GM18873 (cell line): ENCODE data around the gene ERGIC1.

Experiments used
- ATAC-seq: cut with Tn5 transposase; IDR thresholded peaks from one replicate; pipeline ENCODE4 v1.9.1; 2021; ENCODE audit warnings: mild to moderate bottlenecking, moderate library complexity, moderate number of reproducible peaks; ENCODE audit not compliant: unreplicated experiment, low FRiP score

The ERGIC1 gene

DNA sequence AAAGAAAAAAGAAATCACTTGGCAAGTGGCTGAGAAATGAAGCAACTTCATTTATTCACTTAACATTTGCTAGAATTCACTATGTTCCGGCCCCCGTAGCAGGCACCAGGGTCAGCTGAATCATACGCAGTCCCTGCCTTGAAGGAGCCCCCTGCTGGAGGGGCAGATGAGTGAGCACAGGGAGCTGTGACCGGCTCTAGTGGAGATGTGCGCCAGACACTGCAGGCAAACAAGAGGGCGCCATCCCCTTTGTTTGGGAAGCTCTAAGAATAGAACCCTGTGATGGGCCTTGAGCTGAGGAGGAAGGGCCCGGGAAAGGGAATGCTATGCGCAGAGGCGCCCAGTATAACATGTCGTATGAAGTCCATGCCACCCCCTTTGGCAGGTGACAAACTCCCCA lies 105.0 kb downstream of the ERGIC1 start:
- ATAC-seq, result no peak

DNA sequence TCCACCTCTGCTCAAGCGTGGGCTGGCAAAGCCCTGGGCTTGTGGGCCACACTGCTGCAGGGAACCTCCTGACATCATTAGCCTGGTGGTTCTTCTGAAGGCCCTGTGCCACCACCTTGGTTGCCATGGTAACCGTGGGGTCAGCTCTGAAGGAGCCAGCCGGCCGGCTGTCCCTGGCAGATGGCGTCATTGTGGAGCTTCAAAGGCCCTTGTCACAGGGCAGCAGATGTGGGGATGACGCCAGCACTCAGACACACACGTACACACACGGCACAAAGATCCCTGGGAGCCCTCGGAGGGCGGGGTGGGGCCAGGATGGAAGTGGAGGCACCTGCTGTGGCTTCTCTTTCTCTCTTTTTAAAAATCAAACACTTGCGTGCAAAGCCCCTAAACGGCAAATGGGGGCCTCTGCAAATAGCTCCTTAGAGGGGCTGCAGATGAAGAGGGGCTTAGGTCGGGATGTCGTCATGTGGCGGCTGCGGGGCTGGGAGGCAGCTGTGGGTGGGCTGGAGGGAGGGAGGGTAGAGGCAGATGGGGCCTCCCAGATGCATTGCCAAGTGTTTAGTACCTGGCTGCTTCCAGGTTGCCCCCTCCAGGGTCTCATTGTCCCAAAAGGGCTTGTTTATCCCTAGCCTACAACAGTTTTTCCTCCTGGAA lies 105.7 kb downstream of the ERGIC1 start:
- ATAC-seq, result no peak

DNA sequence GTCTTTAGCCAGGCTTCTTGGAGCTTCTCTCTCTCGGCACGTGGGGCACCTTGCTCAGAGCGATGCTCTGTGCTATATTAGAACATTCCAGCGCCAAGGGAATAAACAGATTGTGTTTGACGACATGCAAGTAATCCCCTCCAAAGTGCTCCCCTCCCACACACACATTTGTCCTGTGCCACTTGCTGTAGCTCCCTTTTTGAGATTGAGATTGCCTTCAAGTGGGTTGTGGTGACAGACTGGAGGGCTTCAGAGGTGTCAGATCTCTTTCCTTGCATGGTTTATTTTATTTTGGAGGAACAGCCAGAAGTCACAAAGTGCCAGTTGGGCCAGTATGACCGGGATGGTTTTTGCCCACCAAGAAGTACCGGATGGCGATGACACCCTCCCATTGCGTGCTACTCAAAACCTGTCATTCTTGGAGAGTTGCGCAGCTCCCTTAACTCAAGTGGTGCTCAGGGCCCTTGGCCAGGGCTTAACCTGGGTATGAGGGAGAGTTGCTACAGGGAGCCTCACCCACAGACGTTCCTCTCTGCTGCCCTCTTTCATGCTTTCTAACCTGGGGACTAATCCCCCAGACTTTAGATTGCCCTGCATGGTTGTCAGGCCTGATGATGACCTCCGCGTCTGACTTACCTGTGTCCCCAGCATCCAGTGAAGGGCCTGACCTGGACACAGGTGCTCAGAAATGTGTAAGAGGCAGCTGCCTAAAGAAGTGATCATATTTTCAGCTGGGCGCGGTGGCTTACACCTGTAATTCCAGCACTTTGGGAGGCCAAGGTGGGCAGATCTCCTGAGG lies 106.4 kb downstream of the ERGIC1 start:
- ATAC-seq, result no peak

DNA sequence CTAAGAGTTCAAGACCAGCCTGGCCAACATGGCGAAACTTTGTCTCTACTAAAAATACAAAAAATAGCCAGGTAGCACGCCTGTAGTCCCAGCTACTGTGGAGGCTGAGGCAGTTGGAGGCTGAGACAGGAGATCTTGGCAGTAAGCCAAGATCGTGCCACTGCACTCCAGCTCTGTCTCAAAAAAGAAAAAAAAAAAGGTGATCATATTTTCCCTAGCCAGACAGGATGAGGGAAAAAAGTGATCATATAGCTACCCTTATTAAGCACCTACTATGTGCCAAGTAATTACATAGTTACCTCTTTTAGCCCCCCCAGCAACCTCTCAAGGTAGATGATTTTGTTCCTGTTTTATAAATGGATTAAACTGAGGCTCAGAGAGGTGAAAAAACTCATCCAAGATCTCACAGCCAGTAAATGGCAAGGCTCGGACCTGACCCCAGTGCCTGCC lies 107.0 kb downstream of the ERGIC1 start:
- no peak for ATAC-seq

DNA sequence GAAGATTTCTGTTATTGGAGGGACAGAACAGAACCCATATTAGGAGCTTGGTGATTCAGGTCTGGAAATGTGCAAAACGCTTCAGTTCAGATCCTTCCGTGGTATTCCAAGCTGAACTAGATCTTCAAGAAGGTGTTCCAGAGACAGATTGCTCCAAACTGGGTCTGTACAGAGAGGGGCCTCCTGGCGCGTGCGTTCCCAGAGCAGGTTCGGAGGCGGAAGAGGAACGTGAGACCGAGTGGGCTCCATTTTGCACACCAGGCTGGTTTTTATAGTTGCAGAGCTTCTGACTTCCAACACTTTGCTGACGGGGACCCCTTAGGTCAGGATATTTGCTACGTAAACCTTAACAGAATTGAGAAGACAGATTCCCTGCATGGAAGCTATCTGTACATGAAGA lies 108.5 kb downstream of the ERGIC1 start:
- ATAC-seq, result no peak

DNA sequence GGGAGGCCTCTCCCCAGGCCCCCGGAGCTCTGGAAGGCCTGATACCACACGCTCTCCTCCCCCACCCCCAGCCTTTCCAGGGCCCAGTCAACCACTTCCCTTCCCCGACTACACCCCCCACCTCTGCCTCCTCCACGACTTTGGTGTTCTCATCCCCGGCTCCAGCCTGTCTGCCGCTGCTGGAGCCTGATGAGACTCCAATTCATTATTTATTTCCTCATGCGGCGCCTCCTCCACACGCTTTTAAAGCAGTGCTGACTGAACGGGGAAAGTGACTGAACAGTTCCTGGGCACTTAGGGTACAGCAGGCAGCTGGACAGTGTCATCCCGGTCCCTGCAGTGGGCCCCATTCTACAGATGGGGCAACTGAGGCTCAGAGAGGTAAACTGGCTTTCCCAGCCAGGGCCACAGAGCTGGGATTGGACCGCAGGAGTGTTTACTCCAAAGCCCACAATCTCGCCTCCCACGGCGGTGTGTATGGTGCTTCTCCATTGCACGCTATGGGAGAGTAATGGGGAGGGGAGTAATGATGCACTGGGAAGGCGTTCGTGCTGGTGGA lies 109.3 kb downstream of the ERGIC1 start:
- no peak for ATAC-seq

DNA sequence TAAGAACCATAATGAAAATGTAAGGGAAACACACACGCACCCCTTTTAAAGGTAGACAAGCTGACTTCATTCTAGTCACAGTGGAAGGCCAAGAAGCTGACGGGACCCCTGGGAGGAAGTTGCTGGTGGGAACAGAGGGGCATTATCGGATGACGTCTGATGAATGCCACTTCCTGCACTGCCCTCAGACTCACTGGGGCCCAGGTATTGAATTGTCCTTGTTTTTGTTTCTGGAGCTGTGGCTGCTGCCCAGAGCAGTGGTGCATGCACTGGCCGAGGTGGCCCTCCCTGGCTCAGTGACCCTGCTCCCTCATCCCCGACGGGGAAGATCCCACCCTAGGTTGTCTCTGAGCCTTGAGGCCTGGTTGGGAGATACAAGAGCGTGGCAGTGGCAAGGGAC lies 109.9 kb downstream of the ERGIC1 start:
- no peak for ATAC-seq

DNA sequence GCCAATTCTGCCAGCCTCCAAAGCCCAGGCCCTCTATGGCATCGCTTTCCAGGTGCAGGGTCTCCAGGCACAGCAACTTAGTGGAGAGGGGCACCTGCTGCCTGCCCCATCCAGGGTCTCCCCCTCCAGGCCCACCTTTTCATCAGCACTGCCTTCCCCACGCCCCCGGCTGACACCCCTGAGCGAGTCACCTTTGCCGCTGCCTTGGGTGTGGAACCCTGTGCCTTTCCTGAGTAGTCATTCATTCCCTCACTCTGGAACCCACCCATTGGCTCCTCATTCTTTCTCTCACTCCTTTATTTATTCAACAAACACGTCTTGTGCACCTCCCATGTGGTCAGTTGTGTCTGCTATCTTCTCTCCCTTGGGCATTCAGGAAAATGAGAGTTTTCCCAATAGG lies 110.7 kb downstream of the ERGIC1 start:
- ATAC-seq, result no peak

DNA sequence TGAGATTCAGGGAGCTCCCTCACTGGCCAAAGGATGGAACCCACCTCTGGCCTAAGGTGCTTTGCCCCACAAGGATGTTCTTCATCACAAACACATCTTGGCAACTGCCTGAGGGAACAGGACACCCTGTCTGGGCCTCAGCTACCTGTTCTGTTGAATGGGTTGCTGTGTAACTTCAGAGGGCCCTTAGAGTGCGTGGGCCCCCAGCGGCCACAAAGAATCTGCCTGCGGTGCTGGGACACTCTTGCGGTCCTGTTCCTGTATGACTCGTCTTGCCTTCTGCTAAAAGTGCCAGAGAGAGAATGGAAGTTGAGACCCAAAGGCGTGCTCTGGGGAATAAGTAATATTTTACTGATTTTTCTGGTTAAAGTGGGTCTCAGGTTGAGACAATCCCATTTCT lies 111.1 kb downstream of the ERGIC1 start:
- ATAC-seq, result no peak

DNA sequence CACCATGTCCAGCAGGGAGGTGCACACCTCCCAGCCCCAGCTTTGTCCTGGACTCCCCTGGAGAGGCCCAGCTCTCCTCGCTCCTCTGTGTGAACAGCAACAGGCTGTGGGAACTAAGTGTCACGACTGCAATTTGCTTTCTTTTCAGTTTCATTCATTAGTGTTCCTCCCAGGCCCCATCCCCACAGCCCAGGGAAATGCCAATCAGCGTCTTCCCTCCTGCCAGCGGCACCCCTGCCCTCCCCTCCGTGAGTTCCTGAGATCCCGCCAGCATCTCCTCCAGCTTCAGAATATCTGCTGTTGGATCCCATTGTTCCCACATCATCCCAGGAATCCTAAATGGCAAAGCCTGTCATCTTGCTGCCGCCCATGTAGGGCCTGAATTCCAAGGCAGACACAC lies 112.1 kb downstream of the ERGIC1 start:
- no peak for ATAC-seq

DNA sequence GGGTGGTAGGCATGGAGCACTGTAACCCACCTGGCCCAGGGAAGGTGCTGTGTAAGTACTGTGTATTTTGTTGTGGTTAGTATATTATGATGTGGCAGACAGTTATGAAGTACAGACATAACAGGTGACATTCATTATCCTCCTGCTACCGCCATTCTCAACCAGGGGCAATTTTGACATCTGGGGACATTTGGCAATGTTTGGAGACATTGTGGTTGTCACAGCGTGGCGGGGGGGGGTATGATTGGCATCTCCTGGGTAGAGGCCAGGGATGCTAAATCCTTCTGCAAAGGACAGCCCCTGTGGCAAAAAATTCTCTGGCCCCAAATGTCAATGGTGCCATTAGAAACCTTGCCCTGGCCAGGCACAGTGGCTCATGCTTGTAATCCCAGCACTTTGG lies 115.4 kb downstream of the ERGIC1 start:
- no peak for ATAC-seq

DNA sequence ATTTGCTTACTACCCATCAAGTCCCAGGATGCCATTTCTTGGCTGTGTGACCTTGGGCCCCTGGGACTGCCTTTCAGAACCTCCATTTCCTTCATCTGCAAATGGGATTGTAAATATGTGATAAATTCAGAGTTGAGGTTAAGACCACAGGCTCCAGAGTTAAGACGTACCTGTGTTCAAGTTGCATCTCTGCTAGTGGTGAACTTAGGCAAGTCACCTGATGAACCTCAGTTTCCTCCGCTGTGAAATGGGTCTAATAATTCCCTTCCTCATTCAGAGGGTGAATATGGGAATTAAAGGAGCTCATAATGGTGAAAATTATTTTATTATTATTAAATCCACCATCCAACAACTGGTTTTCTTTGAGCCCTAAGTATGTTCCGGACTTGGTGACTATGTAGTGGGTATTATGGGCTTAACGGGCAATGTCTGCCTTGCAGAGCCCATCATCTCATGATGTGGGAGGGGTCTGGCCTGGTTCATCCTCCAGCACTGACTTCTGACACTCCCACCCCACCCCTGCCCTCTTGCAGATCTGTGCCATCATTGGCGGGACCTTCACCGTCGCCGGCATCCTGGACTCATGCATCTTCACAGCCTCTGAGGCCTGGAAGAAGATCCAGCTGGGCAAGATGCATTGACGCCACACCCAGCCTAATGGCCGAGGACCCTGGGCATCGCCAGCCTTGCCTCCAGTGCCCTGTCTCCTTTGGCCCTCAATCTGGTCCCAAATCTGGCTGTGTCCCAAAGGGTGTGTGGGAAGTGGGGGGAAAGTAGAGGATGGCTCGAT lies 116.3 kb downstream of the ERGIC1 start:
- no peak for ATAC-seq

DNA sequence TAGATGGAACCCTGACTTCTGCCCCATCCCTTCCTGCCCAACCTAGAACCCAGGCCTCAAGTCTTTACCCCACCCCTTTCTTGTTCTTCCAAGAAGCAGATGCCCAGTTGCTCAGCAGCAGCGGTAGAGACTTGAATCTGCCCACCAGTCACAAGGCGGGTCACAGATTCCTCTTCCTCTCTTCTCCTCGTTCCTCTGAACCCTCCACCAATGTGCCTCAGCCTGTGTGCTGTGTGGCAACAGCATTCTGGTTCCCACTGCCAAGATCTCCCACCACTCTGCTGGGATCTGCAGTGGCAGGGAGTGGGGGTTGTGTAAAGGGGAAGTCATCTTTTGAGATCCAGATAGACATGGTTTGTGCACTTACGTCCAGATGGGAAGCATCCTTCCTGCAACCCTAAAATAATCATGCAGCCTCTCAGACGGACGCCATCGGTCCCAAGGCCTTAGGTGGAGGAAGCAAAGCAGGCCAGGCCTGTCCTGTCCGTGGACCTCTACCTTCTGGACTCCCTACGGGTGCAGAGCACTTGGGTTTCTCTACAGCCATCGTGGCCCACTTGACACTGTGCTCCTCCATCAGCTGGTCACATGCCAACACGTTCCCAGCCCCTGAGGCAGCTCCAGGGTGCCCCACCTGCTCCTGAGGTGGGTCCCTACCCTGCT lies 117.5 kb downstream of the ERGIC1 start:
- no peak for ATAC-seq

DNA sequence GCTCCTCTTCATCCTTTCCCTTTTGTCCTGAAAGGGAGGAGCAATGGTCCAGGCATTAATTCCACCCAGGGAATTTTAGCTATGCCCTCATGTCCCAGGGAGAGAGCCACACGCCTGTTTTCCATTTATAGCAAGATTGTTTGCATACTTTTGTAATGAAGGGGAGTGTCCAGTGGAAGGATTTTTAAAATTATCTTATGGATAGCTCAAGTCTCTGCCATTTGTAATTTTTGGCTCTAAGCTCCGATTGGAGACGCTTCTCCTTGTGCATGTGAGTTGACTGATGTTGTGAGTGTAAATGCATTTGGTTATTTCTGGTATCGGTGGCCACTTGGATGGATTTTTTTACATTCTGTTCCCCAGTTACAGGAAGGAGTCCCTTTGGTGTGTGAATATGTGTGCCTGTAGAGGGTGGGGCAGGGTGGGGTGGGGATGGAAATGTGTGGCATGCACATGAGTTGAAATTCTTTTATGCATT lies 118.0 kb downstream of the ERGIC1 start:
- no peak for ATAC-seq

DNA sequence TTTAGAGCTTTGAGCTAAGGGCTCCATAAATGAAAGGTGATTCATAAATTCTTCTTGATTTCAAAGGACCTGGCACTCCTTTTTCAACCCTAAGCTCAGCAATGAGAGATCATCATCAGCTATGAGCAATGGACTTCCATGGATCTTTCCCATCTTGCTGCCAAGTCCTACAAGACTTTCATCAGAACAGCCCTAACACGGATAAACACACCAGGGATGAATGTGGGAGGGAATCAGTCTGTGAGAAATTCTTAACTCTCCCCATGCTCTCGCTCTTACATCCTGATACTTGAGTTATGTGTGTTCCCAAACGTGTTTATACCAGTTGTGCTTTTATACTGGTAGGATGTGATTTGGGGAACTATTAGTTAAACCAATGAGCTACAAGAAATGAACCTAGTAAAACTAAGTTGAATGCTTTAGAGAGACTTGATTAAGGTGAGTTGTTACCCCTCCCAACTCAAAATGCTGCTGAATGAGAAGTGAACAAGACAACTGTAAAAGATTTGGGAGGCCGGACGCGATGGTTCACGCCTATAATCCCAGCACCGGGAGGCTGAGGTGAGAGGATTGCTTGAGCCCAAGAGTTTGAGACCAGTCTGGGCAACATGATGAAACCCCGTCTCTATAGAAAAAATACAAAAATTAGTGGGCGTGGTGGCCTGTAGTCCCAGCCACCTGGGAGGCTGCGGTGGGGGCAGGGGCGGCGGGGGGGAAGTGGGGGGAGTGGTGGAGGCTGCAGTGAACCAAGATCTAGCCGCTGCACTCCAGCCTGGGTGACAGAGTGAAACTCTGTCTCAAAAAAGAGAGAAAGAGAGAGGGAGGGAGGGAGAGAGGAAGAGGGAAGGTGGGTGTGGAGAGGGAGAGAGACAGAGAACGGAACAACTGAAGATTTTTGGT lies 120.0 kb downstream of the ERGIC1 start:
- no peak for ATAC-seq

DNA sequence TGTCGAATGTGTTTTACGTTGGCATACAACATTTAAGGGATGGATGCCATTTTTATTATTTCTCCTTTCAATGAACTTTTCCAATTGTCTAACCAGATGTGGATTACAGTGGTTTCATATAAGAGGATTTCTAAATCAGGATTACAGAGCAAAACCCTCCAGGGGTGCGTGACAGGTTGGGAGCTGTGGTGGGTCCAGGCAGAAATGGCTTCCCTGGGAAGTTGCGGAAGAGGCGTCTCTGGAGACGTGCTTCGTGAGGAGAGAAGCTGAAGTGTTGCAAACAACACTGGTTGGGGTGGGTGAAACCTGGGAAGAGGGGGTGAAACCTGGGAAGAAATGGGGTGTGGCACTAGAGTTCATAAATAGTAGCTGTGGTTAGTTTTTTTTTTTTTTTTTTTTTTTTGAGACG lies 120.7 kb downstream of the ERGIC1 start:
- no peak for ATAC-seq

DNA sequence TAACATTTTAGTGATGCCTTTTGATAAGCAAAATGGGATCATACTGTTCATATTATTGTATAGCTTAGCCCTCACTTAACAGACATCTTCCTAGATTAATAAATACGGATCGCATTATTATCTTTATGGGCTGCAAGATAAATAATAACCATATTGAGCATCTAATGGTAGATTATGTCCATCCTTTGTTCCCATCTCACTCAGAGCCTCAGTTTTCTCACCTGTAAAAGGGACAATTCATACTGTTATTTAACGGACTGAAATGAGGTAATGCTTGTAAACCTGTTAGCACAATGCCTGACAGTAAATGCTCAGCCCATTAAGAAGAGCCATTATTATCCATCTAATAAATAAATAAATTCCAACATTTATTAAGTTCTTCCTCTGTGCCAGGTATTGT lies 122.2 kb downstream of the ERGIC1 start:
- no peak for ATAC-seq

DNA sequence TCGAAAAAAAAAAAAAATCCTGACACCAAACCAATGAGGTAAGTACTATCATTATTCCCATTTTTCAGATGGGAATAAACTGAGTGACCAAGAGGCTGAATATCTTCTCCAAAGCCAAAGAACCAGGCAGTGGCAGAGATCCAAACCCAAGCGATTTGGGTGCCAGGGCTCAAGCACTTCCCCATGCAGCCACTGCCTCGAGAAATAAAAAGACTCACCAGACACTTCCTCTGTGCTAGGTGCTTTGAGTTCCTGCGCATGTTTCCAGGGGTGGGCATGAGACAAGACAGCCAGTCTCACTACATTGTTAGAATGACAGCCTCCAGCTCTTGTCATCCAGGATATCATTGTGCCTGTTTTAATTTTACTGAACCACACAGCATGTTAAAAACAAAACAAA lies 122.9 kb downstream of the ERGIC1 start:
- ATAC-seq, result no peak

DNA sequence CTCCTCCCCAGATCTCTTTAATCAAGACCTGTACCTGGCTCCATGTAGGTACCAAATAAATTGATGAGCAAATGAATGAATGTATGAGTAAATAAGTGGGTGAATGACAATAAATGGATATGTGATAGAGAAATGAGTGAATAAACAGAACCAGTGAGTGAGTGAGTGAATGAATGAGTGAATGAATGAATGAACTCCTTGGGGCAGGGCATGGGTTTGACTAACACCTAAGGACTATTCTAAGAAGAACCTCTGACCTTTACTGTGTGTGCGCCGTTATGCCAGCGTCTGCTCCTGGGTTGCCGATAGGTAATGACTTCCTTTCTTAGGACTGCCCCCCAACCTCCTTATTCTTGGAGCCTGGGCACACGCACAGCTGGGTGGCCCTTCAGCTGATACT lies 123.4 kb downstream of the ERGIC1 start:
- no peak for ATAC-seq
